Breast epithelium (tissue), 3 donors: ENCODE results near the gene ANXA6.

Source experiments
- CTCF ChIP-seq, 3 donors: fragments of 450-650 bp; IDR thresholded peaks; one replicate each; pipeline ENCODE4 v1.5.1; 2016 to 2017; ENCODE audit warnings: antibody characterized with exemption in 3 of 3, mild to moderate bottlenecking in 3 of 3, moderate library complexity in 3 of 3
- POLR2A ChIP-seq: fragments of 450-650 bp; IDR thresholded peaks from one replicate; pipeline ENCODE4 v1.6.1; 2016; ENCODE audit warnings: antibody characterized with exemption, mild to moderate bottlenecking, moderate library complexity
- POLR2AphosphoS5 ChIP-seq, 3 donors: sonication (generic); formaldehyde crosslinking; IDR thresholded peaks; one replicate each; pipeline ENCODE4 v1.6.1; 2017; ENCODE audit warnings: antibody characterized with exemption in 3 of 3

DNA sequence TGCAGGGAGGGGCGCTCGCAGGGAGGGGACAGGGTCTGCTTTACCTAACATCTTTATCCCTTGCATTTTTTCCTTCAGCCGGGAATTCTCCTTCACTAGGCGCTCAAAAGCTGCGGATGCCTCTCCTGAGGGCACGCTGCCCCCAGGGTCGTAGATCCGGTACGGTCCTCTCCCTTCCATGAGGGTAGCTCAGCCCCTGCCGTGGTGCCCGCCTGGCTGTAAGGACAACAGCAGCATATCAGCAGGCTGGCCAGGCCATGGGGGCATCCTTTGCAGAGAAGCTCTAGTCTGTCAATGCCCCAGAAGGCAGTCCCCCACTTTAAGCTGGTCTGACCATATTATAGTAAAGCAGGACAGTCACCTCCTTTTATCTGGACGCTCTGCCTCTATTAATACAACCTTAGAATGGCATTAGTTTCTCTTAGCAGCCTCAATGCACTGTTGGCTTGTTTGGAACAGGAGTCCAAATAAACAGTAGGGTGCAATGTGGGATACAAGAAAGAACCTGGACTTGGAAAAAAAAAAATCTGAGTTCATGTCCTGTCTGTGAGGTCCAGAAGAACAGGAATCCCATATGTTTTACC, 92.6 kb downstream of the ANXA6 start:
- TF ChIP-seq CTCF (IDR thresholded peaks at IDR 0.05), result no peak
- TF ChIP-seq POLR2A, result no peak
- TF ChIP-seq POLR2AphosphoS5 (IDR thresholded peaks at IDR 0.05), result no peak
